Hepatocyte (in vitro differentiated cells): ENCODE results near the gene STK40.

Experiments
- EZH2phosphoT487 ChIP-seq: fragments of 200-600 bp; sonication (generic); IDR thresholded peaks from one replicate; pipeline ENCODE4 v1.6.1; 2018; ENCODE audit warnings: antibody characterized with exemption, mild to moderate bottlenecking, low read depth, moderate library complexity; ENCODE audit not compliant: unreplicated experiment, severe bottlenecking
- TF ChIP-seq, protein P1 (sequence below): fragments of 200-600 bp; sonication (generic); IDR thresholded peaks from 2 replicates; pipeline ENCODE4 v1.5.1; 2016; ENCODE audit warnings: antibody characterized with exemption, mild to moderate bottlenecking; ENCODE audit not compliant: poor library complexity

GRCh38 chr1:36417931-36418330 is 32.2 kb upstream of the STK40 start:
- TF ChIP-seq, protein P1, sequence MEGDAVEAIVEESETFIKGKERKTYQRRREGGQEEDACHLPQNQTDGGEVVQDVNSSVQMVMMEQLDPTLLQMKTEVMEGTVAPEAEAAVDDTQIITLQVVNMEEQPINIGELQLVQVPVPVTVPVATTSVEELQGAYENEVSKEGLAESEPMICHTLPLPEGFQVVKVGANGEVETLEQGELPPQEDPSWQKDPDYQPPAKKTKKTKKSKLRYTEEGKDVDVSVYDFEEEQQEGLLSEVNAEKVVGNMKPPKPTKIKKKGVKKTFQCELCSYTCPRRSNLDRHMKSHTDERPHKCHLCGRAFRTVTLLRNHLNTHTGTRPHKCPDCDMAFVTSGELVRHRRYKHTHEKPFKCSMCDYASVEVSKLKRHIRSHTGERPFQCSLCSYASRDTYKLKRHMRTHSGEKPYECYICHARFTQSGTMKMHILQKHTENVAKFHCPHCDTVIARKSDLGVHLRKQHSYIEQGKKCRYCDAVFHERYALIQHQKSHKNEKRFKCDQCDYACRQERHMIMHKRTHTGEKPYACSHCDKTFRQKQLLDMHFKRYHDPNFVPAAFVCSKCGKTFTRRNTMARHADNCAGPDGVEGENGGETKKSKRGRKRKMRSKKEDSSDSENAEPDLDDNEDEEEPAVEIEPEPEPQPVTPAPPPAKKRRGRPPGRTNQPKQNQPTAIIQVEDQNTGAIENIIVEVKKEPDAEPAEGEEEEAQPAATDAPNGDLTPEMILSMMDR: no peak
- no peak for TF ChIP-seq EZH2phosphoT487
